ENCODE data around the gene SLC6A4.

The SLC6A4 gene

DNA sequence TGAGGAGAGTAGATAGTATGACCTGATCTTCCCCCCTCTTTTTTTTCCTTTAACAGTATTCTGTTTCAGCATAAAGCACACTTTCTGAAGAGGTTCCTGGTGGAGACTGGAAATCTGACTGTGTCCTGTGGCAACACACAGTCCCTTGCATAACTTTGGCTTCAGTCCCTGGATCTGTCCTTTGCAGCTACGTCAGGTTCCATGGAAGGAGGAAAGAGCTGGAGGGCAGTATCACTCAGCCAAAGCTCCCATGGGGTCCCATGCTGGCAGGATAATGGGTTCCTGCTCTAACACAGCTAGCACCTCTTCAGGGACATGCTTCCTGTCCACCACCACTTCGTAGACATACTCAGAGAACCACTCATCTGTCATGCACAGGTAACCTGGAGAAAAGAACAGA is 13.3 kb upstream of the SLC6A4 start:
- DNase-seq (ENCODE audit: low read depth, low spot score): no peak
- H3K4me1 ChIP-seq (ENCODE audit: insufficient read depth, insufficient read length): no peaks in the 10 kb centered on the region
- no peaks in the 10 kb centered on the region for H3K9me3 ChIP-seq (ENCODE audit: insufficient read depth, low read length)
- peaks cover 40% of the 10 kb centered on the region for H3K36me3 ChIP-seq (ENCODE audit: insufficient read depth, insufficient read length, low read length)
- no peak overlapping the region for H3K4me3 ChIP-seq (ENCODE audit: insufficient read length, low read depth)
- H3K9ac ChIP-seq (ENCODE audit: insufficient read length, low read depth): no peak overlapping the region
- TF ChIP-seq ZNF274 (IDR thresholded peaks at IDR 0.05; ENCODE audit: low read depth, low read length) (no peak), SUZ12 (IDR thresholded peaks at IDR 0.05; ENCODE audit: extremely low read depth, insufficient read depth, insufficient read length) (no peak), YY1 (IDR thresholded peaks at IDR 0.05; ENCODE audit: insufficient read depth, insufficient read length) (no peak)
- H3K27me3 ChIP-seq (ENCODE audit: insufficient read depth, insufficient read length): no peaks in the 10 kb centered on the region

DNA sequence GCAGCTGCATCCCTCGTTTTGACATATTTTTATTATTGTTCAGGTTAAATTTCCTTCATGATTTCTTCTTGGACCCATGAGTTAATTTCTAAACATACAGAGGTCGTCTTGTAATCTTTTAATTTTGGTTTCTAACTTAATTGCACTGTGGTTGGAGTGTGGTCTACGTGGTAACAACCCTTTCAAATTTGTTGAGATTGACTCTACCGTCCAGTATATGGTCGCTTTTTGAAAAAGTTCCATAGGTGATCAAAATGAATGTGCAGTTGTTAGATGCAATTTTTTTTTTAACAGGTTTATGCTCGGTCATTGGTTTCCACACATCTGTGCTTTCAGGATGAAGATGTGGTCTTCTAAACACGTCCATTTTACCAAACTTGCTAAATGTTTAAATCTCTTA is 11.0 kb upstream of the SLC6A4 start:
- Histone ChIP-seq H3K36me3 (ENCODE audit: insufficient read depth, insufficient read length, low read length) (peaks cover 29% of the 10 kb centered on the region), H3K9me3 (ENCODE audit: insufficient read depth, low read length) (no peaks in the 10 kb centered on the region), H3K9ac (ENCODE audit: insufficient read length, low read depth) (no peak overlapping the region), H3K27me3 (ENCODE audit: insufficient read depth, insufficient read length) (no peaks in the 10 kb centered on the region), H3K4me1 (ENCODE audit: insufficient read depth, insufficient read length) (no peaks in the 10 kb centered on the region), H3K4me3 (ENCODE audit: insufficient read length, low read depth) (no peak overlapping the region)
- no peak for TF ChIP-seq SUZ12 (IDR thresholded peaks at IDR 0.05; ENCODE audit: extremely low read depth, insufficient read depth, insufficient read length)
- TF ChIP-seq ZNF274 (IDR thresholded peaks at IDR 0.05; ENCODE audit: low read depth, low read length): no peak
- TF ChIP-seq YY1 (IDR thresholded peaks at IDR 0.05; ENCODE audit: insufficient read depth, insufficient read length): no peak
- no peak for DNase-seq (ENCODE audit: low read depth, low spot score)

DNA sequence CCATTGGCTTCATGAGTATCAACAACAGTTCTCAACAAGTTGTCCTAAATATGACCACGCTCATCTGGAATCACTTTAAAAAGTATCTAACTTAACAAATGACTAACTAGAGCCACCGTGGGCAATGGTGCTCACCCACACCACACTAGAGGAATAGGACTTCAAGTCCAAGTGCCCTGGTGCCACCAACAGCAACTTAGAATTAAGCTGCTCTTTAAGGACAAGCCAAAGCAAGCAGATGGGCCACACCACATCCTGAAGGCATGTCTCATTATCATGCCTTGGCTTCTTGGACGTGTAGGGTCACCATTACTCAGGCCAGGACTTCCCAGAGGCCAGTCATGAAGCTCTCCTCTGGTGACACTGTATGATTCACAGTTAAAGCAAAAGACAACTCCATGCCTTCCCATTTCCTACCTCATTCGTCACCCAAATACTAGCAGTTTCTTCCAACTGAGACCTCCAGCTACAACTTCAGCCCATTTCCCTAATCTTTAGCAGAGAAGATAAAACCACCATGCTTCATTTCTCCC is 9.4 kb upstream of the SLC6A4 start:
- no peaks in the 10 kb centered on the region for H3K4me1 ChIP-seq (ENCODE audit: insufficient read depth, insufficient read length)
- peaks cover 26% of the 10 kb centered on the region for H3K36me3 ChIP-seq (ENCODE audit: insufficient read depth, insufficient read length, low read length)
- peaks cover 5% of the 10 kb centered on the region; the same call in 1 of the 2 replicates for H3K9me3 ChIP-seq (ENCODE audit: insufficient read depth, low read length)
- no peak overlapping the region for H3K9ac ChIP-seq (ENCODE audit: insufficient read length, low read depth)
- DNase-seq (ENCODE audit: low read depth, low spot score): no peak
- TF ChIP-seq YY1 (IDR thresholded peaks at IDR 0.05; ENCODE audit: insufficient read depth, insufficient read length) (no peak), ZNF274 (IDR thresholded peaks at IDR 0.05; ENCODE audit: low read depth, low read length) (no peak), SUZ12 (IDR thresholded peaks at IDR 0.05; ENCODE audit: extremely low read depth, insufficient read depth, insufficient read length) (no peak)
- H3K27me3 ChIP-seq (ENCODE audit: insufficient read depth, insufficient read length): peaks cover 4% of the 10 kb centered on the region
- no peak overlapping the region for H3K4me3 ChIP-seq (ENCODE audit: insufficient read length, low read depth)

DNA sequence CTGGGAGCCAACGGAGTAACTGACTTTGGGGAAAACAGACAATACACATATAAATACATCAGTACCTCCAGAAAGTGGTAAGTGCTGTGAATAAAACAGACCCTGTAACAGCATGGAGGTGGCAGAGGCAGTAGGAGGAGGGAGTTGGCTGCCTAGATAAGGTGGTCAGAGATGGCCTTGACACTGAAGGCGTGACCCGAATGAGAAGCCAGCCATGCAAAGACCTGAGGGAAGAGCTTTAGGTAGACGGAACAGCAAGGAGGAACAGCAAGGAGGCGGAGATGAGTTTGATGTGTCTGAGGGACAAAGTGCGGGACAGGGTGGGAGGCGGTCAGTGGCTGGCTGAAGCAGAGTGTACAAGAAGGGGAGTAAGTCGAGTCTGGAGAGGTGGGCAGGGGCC is 8.1 kb upstream of the SLC6A4 start:
- H3K4me1 ChIP-seq (ENCODE audit: insufficient read depth, insufficient read length): no peaks in the 10 kb centered on the region
- peaks cover 8% of the 10 kb centered on the region; the same call in 1 of the 2 replicates for H3K9me3 ChIP-seq (ENCODE audit: insufficient read depth, low read length)
- H3K36me3 ChIP-seq (ENCODE audit: insufficient read depth, insufficient read length, low read length): peaks cover 13% of the 10 kb centered on the region
- H3K27me3 ChIP-seq (ENCODE audit: insufficient read depth, insufficient read length): peaks cover 14% of the 10 kb centered on the region
- H3K4me3 ChIP-seq (ENCODE audit: insufficient read length, low read depth): no peak overlapping the region
- TF ChIP-seq YY1 (IDR thresholded peaks at IDR 0.05; ENCODE audit: insufficient read depth, insufficient read length): no peak
- TF ChIP-seq ZNF274 (IDR thresholded peaks at IDR 0.05; ENCODE audit: low read depth, low read length): no peak
- TF ChIP-seq SUZ12 (IDR thresholded peaks at IDR 0.05; ENCODE audit: extremely low read depth, insufficient read depth, insufficient read length): no peak
- no peak for DNase-seq (ENCODE audit: low read depth, low spot score)
- no peak overlapping the region for H3K9ac ChIP-seq (ENCODE audit: insufficient read length, low read depth)

DNA sequence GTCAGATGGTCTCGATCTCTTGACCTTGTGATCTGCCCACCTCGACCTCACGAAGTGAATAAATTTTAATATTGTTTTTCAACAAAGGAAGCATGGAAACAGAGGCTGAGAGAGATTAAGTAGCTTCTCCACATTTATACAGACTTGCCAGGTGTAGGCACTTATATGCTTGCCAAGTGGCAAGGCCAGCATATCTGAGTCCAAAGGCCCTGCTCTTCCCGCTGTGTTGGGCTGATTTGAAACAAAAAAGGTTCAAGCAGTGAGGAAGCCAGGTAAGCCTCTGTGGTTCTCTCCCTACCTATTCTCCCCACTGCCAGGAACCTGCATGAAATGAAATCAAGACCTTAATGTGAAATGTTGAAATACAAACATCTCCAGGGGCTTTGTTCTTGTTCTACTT is 7.5 kb upstream of the SLC6A4 start:
- peaks cover 7% of the 10 kb centered on the region for H3K36me3 ChIP-seq (ENCODE audit: insufficient read depth, insufficient read length, low read length)
- H3K27me3 ChIP-seq (ENCODE audit: insufficient read depth, insufficient read length): peaks cover 19% of the 10 kb centered on the region
- H3K9ac ChIP-seq (ENCODE audit: insufficient read length, low read depth): no peak overlapping the region
- no peak for TF ChIP-seq YY1 (IDR thresholded peaks at IDR 0.05; ENCODE audit: insufficient read depth, insufficient read length)
- TF ChIP-seq SUZ12 (IDR thresholded peaks at IDR 0.05; ENCODE audit: extremely low read depth, insufficient read depth, insufficient read length): no peak
- no peak for DNase-seq (ENCODE audit: low read depth, low spot score)
- H3K4me3 ChIP-seq (ENCODE audit: insufficient read length, low read depth): no peak overlapping the region
- H3K9me3 ChIP-seq (ENCODE audit: insufficient read depth, low read length): peaks cover 8% of the 10 kb centered on the region; the same call in 1 of the 2 replicates
- no peaks in the 10 kb centered on the region for H3K4me1 ChIP-seq (ENCODE audit: insufficient read depth, insufficient read length)

DNA sequence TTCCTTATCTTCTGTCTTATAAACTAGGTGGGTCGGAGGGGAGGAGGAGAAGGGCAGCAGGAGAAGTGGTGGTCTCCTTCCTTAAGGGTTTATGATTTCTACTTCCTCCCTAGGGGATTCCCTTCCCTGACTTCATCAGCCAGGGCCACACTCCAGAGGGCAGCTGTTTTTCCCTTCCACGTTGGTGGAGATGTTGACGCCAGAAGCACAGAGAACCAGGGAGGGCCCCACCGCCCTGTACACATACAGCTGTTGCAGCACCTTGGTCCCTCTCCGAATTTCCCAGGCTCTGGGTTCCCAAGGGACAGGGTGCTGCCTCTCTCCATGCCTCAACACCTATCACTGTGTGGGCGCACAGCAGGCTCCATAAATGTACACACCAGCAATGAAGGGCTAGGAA is 5.6 kb upstream of the SLC6A4 start:
- Histone ChIP-seq H3K9me3 (ENCODE audit: insufficient read depth, low read length) (peaks cover 8% of the 10 kb centered on the region; the same call in 1 of the 2 replicates), H3K27me3 (ENCODE audit: insufficient read depth, insufficient read length) (peaks cover 36% of the 10 kb centered on the region), H3K4me3 (ENCODE audit: insufficient read length, low read depth) (no peak overlapping the region), H3K4me1 (ENCODE audit: insufficient read depth, insufficient read length) (peaks cover 7% of the 10 kb centered on the region), H3K36me3 (ENCODE audit: insufficient read depth, insufficient read length, low read length) (no peaks in the 10 kb centered on the region), H3K9ac (ENCODE audit: insufficient read length, low read depth) (no peak overlapping the region)
- DNase-seq (ENCODE audit: low read depth, low spot score): no peak
- TF ChIP-seq YY1 (IDR thresholded peaks at IDR 0.05; ENCODE audit: insufficient read depth, insufficient read length) (no peak), ZNF274 (IDR thresholded peaks at IDR 0.05; ENCODE audit: low read depth, low read length) (no peak), SUZ12 (IDR thresholded peaks at IDR 0.05; ENCODE audit: extremely low read depth, insufficient read depth, insufficient read length) (no peak)

DNA sequence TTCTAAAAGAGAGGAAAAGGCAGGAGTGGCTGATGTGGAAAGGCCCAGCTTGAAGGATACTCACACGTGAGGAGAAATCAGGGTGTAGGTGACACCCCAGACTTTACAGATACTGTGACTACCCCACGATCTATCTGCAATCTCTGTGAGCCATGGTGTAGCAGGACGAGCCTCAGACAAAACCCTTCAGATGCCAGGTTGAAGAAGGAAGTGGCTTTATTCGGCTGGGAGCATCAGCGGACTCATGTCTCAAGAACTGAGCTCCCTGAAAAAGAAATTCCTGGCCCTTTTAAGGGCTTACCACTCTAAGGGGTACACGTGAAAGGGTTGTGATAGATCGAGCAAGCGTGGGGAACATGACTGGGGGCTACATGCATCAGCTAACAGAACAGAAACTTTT is 4.7 kb upstream of the SLC6A4 start:
- no peak overlapping the region for H3K4me3 ChIP-seq (ENCODE audit: insufficient read length, low read depth)
- no peak for DNase-seq (ENCODE audit: low read depth, low spot score)

More for the DNA sequence above, 4.7 kb upstream of the SLC6A4 start:
- Histone ChIP-seq H3K9me3 (ENCODE audit: insufficient read depth, low read length) (peaks cover 8% of the 10 kb centered on the region; the same call in 1 of the 2 replicates), H3K9ac (ENCODE audit: insufficient read length, low read depth) (no peak overlapping the region), H3K4me1 (ENCODE audit: insufficient read depth, insufficient read length) (peaks cover 9% of the 10 kb centered on the region), H3K27me3 (ENCODE audit: insufficient read depth, insufficient read length) (peaks cover 45% of the 10 kb centered on the region), H3K36me3 (ENCODE audit: insufficient read depth, insufficient read length, low read length) (no peaks in the 10 kb centered on the region)
- TF ChIP-seq YY1 (IDR thresholded peaks at IDR 0.05; ENCODE audit: insufficient read depth, insufficient read length): no peak
- no peak for TF ChIP-seq ZNF274 (IDR thresholded peaks at IDR 0.05; ENCODE audit: low read depth, low read length)
